ENCODE measurements around the gene XYLT2.
"Not testable (repeated sequence)": the region's sequence is repeated elsewhere in the genome, so short reads cannot be mapped to it uniquely, and the experiment has no call there.

XYLT2 gene

DNA sequence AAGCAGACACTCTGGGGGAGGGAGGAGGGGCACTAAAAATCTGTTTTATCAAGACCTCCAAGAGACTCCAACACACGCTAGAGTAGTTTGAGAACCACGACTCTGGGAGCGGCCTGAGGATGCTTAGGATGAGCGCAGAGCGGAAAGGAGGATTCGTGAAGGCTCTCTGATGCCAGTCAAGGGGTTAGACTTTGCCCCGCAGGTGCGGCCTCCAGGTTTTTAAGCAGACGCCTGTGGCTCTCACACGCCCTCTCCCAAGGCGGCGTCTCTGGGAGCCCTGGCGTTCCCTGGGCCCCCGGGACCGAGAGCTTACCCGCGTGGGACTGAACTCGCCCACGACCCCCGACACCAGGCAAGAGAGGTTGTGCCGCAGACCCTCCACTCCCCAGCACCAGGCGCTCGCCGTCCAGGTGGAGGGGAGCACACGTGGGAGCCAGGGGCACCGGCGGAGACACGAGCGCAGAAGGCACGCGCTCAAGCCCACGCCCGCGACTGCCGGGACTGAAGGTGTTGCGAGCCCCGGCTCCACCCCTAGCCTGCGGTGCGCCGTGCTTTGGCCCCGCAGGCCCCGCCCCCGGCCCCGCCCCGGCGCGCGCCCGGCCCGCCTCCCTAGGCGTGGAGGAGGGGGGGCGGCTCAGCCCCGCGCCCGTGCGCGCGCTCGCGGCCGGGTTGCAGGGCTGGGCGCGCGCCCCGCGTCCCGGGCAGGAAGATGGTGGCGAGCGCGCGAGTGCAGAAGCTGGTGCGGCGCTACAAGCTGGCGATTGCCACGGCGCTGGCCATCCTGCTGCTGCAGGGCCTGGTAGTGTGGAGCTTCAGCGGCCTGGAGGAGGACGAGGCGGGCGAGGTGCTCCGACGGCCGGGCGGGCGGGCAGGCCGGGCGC is at the start of gene XYLT2:
Gene XYLT2, plus strand, starts transcription at position 695 of the 881 bp plus-strand sequence. Its CDS starts 15 bp downstream, at position 710.
- Mint-ChIP-seq H3K27ac (peak within 1 kb of the TSS; percentile 95), H3K9me3 (no peaks in the 10 kb centered on the region), H3K36me3 (ENCODE audit: low read depth) (no peaks in the 10 kb centered on the region), H3K27me3 (ENCODE audit: low read depth) (no peaks in the 10 kb centered on the region), H3K4me1 (ENCODE audit: low read depth) (peaks cover 28% of the 10 kb centered on the region), H3K4me3 (peak within 1 kb of the TSS; percentile 91)
- DNase-seq (ENCODE audit: low spot score), result peak; percentile 90

GRCh38 chr17:50297407-50297865 is 48.5 kb upstream of the XYLT2 start:
- DNase-seq (ENCODE audit: low spot score), result peak; percentile 75
- H3K4me1 Mint-ChIP-seq (ENCODE audit: low read depth), result peaks cover 21% of the 10 kb centered on the region
- H3K36me3 Mint-ChIP-seq (ENCODE audit: low read depth), result no peaks in the 10 kb centered on the region
- H3K27me3 Mint-ChIP-seq (ENCODE audit: low read depth), result no peaks in the 10 kb centered on the region
- H3K4me3 Mint-ChIP-seq, result no peak overlapping the region
- H3K27ac Mint-ChIP-seq, result peak overlapping the region; percentile 37
- no peaks in the 10 kb centered on the region for H3K9me3 Mint-ChIP-seq

DNA sequence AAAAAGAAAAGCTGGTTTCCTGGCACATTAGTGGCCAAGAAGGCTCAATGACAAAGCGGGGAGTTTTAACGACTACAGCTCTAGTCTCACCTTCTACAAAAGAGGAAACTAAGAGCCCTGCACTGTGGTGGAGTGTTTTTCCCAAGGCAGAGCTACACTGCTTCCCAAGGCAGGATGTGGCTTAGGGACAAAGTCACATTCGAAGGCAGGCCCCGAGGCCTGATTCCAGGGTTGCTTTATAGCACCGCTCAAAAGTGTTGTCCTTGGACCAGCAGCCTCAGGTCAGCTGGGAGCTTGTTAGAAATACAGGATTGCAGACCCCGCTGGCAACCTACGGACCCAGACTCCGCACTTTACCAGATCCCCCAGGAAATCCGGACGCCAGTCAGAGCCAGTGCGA is 47.9 kb upstream of the XYLT2 start:
- no peak for DNase-seq (ENCODE audit: low spot score)
- Mint-ChIP-seq H3K9me3 (no peaks in the 10 kb centered on the region), H3K27ac (no peak overlapping the region), H3K4me3 (no peak overlapping the region), H3K27me3 (ENCODE audit: low read depth) (no peaks in the 10 kb centered on the region), H3K4me1 (ENCODE audit: low read depth) (peaks cover 20% of the 10 kb centered on the region), H3K36me3 (ENCODE audit: low read depth) (no peaks in the 10 kb centered on the region)

DNA sequence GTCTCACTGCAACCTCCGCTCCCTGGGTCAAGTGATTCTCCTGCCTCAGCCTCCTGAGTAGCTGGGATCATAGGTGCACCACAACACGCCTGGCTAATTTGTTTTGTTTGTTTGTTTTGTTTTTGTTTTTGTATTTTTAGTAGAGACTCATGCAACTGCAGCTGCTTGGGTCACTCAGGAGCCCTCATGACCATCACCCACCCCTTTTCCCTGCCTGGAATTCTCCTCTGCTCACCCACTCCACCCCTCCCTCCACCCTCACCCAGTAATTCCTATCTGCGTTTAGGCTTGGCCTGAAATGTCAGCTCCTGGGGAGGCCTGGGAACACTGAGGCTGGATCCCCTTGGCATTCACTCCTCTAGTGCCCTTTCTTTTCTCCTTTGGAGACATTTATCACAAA is 46.1 kb upstream of the XYLT2 start:
- no peak overlapping the region for H3K4me3 Mint-ChIP-seq
- no peaks in the 10 kb centered on the region for H3K27me3 Mint-ChIP-seq (ENCODE audit: low read depth)
- H3K27ac Mint-ChIP-seq, result no peak overlapping the region
- no peaks in the 10 kb centered on the region for H3K9me3 Mint-ChIP-seq
- no peak for DNase-seq (ENCODE audit: low spot score)
- no peaks in the 10 kb centered on the region for H3K36me3 Mint-ChIP-seq (ENCODE audit: low read depth)
- H3K4me1 Mint-ChIP-seq (ENCODE audit: low read depth), result peaks cover 22% of the 10 kb centered on the region

DNA sequence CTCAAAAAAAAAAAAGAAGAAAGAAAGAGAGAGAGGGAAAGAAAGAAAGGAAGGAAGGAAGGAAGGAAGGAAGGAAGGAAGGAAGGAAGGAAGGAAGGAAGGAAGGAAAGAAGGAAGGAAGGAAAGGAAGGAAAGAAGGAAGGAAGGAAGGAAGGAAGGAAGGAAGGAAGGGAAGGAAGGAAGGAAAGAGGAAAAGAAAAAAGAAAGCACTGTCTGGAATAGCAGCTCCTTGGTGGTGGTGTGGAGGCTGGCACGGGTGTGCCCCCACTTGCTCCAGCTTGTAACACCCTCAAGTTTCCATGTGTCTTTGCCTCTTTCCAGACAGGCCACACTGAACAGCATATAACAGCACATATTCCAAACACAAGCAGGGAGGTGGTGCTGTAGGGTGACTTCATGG is 45.1 kb upstream of the XYLT2 start:
- H3K9me3 Mint-ChIP-seq; H3K4me3 Mint-ChIP-seq; H3K36me3 Mint-ChIP-seq (ENCODE audit: low read depth); H3K27me3 Mint-ChIP-seq (ENCODE audit: low read depth); DNase-seq (ENCODE audit: low spot score): not testable (repeated sequence)
- Mint-ChIP-seq H3K4me1 (ENCODE audit: low read depth) (peaks cover 28% of the 10 kb centered on the region), H3K27ac (peak overlapping the region; percentile 73)

- peak; percentile 62 for DNase-seq (ENCODE audit: low spot score)
- no peaks in the 10 kb centered on the region for H3K36me3 Mint-ChIP-seq (ENCODE audit: low read depth)
- peak overlapping the region; percentile 84 for H3K27ac Mint-ChIP-seq
- peak overlapping the region; percentile 11 for H3K4me3 Mint-ChIP-seq
- H3K9me3 Mint-ChIP-seq, result no peaks in the 10 kb centered on the region
- H3K27me3 Mint-ChIP-seq (ENCODE audit: low read depth), result no peaks in the 10 kb centered on the region
- H3K4me1 Mint-ChIP-seq (ENCODE audit: low read depth), result peaks cover 29% of the 10 kb centered on the region
Observed at GRCh38 chr17:50301891-50302584, 43.9 kb upstream of the XYLT2 start.

DNA sequence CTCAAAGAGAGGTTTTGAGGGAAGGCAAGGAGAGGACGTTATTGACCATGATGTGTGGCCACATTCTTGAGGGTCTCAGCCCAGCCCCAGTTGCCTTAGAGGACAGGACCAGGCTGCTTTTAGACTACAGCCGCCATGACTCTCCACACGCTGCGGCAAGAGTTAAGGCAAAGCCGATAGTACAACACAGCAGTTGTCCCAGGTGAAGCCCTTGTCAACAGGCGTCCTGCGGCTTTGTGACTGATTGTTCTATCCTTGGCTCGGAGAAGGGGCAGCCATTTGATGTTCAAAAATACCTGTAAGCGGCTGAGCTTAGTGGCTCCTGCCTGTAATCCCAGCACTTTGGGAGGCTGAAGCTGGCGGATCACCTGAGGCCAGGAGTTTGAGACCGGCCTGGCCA is 42.9 kb upstream of the XYLT2 start:
- Mint-ChIP-seq H3K9me3 (no peaks in the 10 kb centered on the region), H3K27ac (no peak overlapping the region), H3K27me3 (ENCODE audit: low read depth) (no peaks in the 10 kb centered on the region), H3K4me3 (no peak overlapping the region), H3K36me3 (ENCODE audit: low read depth) (no peaks in the 10 kb centered on the region), H3K4me1 (ENCODE audit: low read depth) (peaks cover 29% of the 10 kb centered on the region)
- no peak for DNase-seq (ENCODE audit: low spot score)

- Mint-ChIP-seq H3K4me1 (ENCODE audit: low read depth) (peaks cover 29% of the 10 kb centered on the region), H3K27ac (no peak overlapping the region), H3K36me3 (ENCODE audit: low read depth) (no peaks in the 10 kb centered on the region), H3K27me3 (ENCODE audit: low read depth) (no peaks in the 10 kb centered on the region), H3K9me3 (no peaks in the 10 kb centered on the region), H3K4me3 (no peak overlapping the region)
- no peak for DNase-seq (ENCODE audit: low spot score)
Observed at GRCh38 chr17:50303596-50303995, 42.3 kb upstream of the XYLT2 start.

DNA sequence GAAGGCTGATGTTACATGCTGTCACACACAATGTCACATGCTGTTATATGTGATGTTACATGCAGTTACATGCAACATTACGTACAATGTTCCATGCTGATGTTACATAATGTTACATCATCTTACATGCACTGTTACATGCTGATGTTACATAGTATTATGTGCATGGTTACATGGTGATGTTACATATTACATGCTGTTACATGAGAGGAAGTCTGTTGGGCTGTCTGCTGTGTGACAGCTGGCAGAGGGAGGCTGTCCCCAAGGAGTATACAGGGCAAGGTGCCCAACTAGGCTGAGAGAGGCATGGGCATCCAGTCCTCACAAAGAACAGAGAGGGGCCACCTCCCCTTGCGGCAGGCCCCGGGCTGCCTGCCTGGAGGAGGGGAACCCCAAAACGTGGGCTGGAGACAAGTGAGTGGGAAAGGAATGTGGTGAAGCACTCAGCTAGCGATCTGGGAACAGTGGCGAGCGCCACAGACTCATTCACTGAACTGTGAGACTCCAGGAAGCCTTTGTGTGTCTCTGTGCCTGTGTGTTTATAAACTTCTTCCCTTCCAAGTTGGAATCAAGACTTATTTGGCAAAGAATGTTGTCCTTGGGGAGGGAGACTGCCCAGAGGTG is 41.0 kb upstream of the XYLT2 start:
- no peaks in the 10 kb centered on the region for H3K9me3 Mint-ChIP-seq
- no peaks in the 10 kb centered on the region for H3K27me3 Mint-ChIP-seq (ENCODE audit: low read depth)
- peaks cover 39% of the 10 kb centered on the region for H3K4me1 Mint-ChIP-seq (ENCODE audit: low read depth)
- H3K36me3 Mint-ChIP-seq (ENCODE audit: low read depth), result no peaks in the 10 kb centered on the region
- no peak overlapping the region for H3K27ac Mint-ChIP-seq
- H3K4me3 Mint-ChIP-seq, result no peak overlapping the region
- DNase-seq (ENCODE audit: low spot score), result peak; percentile 50

DNA sequence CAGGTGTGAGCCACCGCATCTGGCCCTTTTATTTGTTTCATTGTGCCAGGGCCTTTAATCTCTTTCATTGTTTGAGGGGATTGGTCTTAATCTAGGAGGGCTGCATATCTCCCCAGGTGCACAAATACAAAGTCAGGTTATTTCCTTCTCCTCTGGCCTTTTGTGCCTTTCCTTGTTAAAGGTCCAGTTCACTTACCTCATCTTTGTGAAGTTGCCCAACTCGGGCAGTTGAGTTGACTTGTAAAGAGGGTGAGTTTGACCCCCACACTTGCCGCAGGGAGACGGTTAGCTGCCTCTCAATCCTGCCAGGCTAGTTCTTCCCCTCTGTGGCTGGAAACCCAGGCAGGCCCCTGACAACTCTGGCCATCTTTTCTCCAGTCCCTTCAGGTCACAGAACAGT is 38.3 kb upstream of the XYLT2 start:
- Mint-ChIP-seq H3K36me3 (ENCODE audit: low read depth) (no peaks in the 10 kb centered on the region), H3K27ac (peak overlapping the region; percentile 43), H3K4me1 (ENCODE audit: low read depth) (peaks cover 37% of the 10 kb centered on the region), H3K9me3 (no peaks in the 10 kb centered on the region), H3K27me3 (ENCODE audit: low read depth) (no peaks in the 10 kb centered on the region), H3K4me3 (no peak overlapping the region)
- DNase-seq (ENCODE audit: low spot score), result no peak

DNA sequence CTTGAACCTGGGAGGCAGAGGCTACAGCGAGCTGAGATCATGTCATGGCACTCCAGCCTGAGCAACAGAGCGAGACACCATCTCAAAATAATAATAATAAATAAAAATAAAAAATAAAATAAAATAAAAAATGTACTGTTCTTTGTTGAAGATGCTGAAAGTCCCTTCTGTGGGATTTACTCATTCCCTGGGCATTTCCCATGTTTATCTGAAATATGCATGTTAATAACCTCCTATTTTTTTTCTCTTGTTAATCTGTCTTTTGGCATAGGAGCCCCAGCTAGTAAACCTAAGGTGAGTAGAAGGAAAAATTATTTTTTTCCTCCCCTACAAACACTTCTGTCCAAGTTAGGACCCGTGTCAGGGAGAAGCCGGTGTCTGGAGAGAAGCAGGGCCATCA is 37.3 kb upstream of the XYLT2 start:
- Mint-ChIP-seq H3K27ac (peak overlapping the region; percentile 46), H3K9me3 (no peaks in the 10 kb centered on the region), H3K27me3 (ENCODE audit: low read depth) (no peaks in the 10 kb centered on the region), H3K36me3 (ENCODE audit: low read depth) (no peaks in the 10 kb centered on the region), H3K4me3 (no peak overlapping the region), H3K4me1 (ENCODE audit: low read depth) (peaks cover 34% of the 10 kb centered on the region)
- DNase-seq (ENCODE audit: low spot score), result no peak

- H3K9me3 Mint-ChIP-seq, result no peaks in the 10 kb centered on the region
- no peak overlapping the region for H3K4me3 Mint-ChIP-seq
- H3K27ac Mint-ChIP-seq, result peak overlapping the region; percentile 76
- H3K4me1 Mint-ChIP-seq (ENCODE audit: low read depth), result peaks cover 30% of the 10 kb centered on the region
- no peak for DNase-seq (ENCODE audit: low spot score)
- no peaks in the 10 kb centered on the region for H3K27me3 Mint-ChIP-seq (ENCODE audit: low read depth)
- H3K36me3 Mint-ChIP-seq (ENCODE audit: low read depth), result no peaks in the 10 kb centered on the region
Observed at GRCh38 chr17:50310455-50311111, 35.3 kb upstream of the XYLT2 start.

DNA sequence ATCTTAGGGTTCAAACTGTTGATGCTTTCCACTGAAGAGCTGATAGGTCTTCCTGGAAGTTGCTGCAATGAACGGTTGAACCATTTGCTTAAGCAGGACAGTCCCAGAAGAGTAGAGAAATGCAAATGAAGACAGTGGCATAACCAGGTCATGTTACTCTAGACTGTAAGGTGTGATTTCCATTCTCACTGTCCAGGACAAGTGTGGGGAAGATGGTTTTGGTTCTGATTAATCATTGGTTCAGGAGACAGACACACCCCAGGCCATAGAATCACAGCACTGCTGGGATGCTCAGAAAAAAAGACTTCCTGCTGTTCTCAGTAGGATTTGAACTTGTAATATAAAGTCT is 34.8 kb upstream of the XYLT2 start:
- H3K4me1 Mint-ChIP-seq (ENCODE audit: low read depth), result peaks cover 30% of the 10 kb centered on the region
- no peaks in the 10 kb centered on the region for H3K27me3 Mint-ChIP-seq (ENCODE audit: low read depth)

DNA sequence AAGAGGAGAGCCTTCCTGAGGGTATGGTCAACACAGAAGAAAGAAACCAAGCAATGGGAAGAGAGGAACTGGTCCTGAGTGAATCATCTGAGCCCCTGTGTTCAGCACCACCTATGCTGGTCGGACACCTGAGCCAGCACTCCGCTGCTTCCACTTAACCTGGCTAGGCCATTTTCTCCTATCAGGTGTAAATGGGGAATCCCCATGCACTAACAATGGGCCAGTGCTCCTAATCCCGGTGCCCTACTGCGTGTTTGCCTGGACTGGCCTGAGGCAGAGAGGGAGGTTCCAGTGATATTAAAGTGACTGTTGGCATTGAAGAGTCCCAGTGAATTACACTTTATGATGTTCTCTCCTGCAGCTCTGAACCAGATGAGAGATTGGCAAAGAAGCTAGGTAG is 34.4 kb upstream of the XYLT2 start:
- Mint-ChIP-seq H3K27me3 (ENCODE audit: low read depth) (no peaks in the 10 kb centered on the region), H3K9me3 (no peaks in the 10 kb centered on the region), H3K27ac (peak overlapping the region; percentile 76), H3K4me1 (ENCODE audit: low read depth) (peaks cover 29% of the 10 kb centered on the region), H3K36me3 (ENCODE audit: low read depth) (no peaks in the 10 kb centered on the region), H3K4me3 (no peak overlapping the region)
- no peak for DNase-seq (ENCODE audit: low spot score)

More for the DNA sequence above, 34.8 kb upstream of the XYLT2 start:
- H3K36me3 Mint-ChIP-seq (ENCODE audit: low read depth), result no peaks in the 10 kb centered on the region
- peak overlapping the region; percentile 76 for H3K27ac Mint-ChIP-seq
- no peak overlapping the region for H3K4me3 Mint-ChIP-seq
- no peaks in the 10 kb centered on the region for H3K9me3 Mint-ChIP-seq
- DNase-seq (ENCODE audit: low spot score), result peak; percentile 38
